Measurements from ENCODE around the gene ABCC2.

Gene ABCC2

DNA sequence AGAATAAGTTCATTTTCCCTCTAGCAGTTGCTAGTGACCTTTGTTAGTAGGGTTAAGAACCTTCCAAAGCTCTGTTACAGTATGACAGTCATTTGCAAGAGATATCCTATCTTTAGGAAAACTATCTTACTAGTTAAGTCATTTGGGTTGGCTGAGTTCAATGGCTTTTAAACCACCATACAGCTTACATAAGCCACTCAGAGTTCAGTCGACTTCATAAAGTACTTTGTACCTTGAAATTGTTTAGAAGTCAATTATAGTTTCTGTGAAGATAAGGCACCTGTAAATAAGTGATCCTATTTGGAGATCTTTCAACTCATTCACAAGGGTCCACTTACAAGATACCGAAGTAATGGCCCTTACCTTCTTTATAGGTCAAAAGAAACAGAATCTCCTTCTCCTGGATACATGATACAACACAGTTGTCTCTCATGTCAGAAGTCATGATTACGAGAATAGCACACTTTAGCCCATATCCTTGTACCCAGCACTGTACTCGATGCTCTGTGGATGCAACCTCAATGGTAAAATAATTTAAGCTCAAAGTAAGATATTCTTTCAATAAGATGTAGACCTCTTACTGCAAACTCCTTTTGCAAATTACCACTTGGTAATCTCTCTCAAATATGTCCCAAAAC, 11.9 kb upstream of the ABCC2 start:
- TF ChIP-seq, protein P1, sequence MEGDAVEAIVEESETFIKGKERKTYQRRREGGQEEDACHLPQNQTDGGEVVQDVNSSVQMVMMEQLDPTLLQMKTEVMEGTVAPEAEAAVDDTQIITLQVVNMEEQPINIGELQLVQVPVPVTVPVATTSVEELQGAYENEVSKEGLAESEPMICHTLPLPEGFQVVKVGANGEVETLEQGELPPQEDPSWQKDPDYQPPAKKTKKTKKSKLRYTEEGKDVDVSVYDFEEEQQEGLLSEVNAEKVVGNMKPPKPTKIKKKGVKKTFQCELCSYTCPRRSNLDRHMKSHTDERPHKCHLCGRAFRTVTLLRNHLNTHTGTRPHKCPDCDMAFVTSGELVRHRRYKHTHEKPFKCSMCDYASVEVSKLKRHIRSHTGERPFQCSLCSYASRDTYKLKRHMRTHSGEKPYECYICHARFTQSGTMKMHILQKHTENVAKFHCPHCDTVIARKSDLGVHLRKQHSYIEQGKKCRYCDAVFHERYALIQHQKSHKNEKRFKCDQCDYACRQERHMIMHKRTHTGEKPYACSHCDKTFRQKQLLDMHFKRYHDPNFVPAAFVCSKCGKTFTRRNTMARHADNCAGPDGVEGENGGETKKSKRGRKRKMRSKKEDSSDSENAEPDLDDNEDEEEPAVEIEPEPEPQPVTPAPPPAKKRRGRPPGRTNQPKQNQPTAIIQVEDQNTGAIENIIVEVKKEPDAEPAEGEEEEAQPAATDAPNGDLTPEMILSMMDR (IDR thresholded peaks at IDR 0.05), result no peak
- no peak for TF ChIP-seq ZFX (IDR thresholded peaks at IDR 0.05; ENCODE audit: borderline replicate concordance)
- no peak overlapping the region for H3K27ac ChIP-seq

DNA sequence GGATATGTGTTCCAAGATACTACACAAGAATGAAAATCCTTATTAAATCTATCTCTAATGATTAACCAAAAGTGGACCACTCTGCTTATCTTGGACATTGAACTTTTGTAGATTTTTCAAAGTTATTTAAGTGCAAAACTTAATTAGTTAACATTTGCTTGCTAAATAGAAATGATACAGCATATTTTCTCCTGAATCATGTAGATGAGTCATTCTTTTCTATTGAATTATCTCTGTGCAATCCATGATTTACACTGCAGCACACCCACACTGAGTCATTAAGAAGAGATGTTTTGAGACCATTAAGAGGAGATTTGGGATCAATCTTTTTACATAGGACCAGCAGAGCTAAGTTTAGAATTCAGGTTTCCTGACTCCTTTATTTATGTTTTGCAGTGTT, 6.6 kb upstream of the ABCC2 start:
- TF ChIP-seq ZFX (IDR thresholded peaks at IDR 0.05; ENCODE audit: borderline replicate concordance), result no peak
- TF ChIP-seq, protein P1 (IDR thresholded peaks at IDR 0.05), result no peak
- peak overlapping the region; percentile 93 for H3K27ac ChIP-seq

DNA sequence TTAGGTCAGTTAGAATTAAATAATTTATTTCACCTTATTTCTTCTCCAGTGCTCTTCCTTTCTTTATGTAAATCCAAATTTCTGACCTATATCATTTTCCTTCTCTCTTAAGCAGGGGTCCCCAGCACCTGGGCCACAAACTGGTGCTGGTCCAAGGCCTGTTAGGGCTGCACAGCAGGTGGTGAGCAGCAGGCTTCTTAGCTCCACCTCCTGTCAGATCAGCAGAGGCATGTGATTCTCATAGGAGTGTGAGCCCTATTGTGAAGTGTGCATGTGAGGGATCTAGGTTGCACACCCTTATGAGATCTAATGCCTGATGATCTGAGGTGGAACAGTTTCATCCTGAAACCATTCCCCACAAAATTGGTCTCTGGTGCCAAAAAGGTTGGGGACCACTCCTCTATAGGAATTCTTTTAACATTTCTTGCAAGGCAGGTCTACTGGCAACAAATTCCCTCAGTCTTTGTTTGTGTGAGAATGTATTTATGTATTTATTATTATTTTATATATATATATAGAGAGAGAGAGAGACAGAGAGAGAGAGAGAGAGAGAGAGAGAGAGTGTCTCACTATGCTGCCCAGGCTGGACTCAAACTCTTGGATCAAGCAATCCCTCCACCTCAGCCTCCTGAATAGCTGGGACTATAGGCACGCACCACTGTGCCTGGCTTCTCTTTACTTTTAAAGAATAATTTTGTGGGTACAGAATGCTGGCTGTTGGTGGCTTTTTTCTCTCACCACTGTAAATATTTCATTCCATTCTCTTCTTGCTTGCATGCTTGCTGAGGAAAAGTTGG, 4.3 kb upstream of the ABCC2 start:
- TF ChIP-seq ZFX (IDR thresholded peaks at IDR 0.05; ENCODE audit: borderline replicate concordance), result no peak
- TF ChIP-seq, protein P1 (IDR thresholded peaks at IDR 0.05), result no peak
- H3K27ac ChIP-seq, result peak overlapping the region; percentile 93

DNA sequence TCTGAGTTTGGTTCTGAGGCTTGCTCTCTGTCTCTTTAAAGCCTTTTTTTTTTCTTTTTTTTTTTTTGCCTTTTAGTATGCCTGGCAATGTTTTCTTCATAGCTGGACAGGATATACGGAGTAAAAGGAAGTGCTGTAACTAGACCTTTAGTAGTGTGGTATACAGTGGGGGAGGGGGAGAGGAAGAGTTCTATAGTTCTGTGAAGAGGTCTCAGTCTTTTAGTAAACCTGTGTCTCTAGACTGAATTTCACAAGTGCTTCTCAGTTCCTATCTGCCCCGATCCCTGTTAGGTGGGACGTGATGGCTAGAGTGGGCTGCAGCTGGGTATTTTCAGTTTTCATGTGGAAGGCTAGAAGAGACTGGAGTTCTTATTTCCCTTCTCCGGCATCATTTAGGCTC, 3.1 kb upstream of the ABCC2 start:
- no peak for TF ChIP-seq ZFX (IDR thresholded peaks at IDR 0.05; ENCODE audit: borderline replicate concordance)
- TF ChIP-seq, protein P1 (IDR thresholded peaks at IDR 0.05), result no peak
- peak overlapping the region; percentile 93 for H3K27ac ChIP-seq

DNA sequence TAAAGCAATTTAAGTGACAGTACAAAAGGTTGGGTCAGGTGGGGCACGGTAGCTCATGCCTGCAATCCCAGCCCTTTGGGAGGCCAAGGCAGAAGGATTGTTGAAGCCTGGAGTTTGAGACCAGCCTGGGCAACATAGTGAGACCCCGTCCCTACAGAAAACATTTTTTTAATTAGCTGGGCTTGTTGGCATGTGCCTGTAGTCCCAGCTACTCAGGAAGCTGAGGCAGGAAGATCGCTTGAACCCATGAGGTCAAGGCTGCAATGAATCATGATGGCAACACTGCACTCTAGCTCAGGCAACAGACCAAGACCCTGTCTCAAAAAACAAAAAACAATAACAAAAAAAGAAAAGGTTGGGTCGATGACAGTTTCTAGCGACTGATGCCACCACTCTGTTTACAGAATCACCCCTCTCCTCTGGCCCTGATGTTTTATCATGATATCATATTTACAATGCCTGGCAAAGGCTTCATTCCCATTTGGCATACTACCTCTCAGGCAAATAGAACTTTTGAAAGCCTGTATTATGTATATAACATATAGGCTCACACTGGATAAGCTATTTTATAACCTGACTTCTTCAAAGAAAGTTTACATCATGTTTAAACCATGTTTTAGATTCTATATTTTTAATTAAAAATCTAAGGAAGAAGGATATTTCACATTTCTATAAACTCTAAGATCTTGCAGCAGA, 558 bp upstream of the ABCC2 start:
- peak overlapping the region; percentile 93 for H3K27ac ChIP-seq
- TF ChIP-seq ZFX (IDR thresholded peaks at IDR 0.05; ENCODE audit: borderline replicate concordance), result no peak
- TF ChIP-seq, protein P1 (IDR thresholded peaks at IDR 0.05), result no peak

DNA sequence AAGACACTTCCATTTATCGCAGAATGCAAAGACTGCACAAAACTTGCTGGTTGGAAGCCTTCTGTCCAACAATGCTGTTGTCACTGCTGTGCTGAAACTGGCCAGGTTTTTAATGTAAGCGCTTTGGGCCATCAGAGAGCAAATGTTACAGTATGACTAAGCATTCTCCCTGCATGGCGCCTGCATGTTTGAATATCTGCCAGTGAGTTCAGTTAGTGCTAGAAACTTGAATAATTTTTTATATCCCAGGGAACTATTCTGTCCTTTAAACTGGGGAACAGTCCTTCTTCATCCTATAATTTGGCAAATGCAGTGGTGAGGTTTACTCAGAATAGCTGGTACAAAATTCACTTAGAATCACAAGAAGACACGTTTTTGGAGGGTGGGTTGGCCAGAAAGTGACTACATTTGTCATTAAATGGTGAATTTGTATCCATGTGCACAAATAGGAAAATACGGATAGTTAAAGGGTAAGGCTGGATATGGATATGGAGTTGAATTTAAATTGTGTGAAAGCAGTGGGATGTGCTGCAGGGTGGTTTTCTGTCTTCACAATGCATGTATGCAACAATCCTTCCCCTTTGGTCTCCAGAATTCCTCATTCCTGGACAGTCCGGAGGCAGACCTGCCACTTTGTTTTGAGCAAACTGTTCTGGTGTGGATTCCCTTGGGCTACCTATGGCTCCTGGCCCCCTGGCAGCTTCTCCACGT, 1.7 kb downstream of the ABCC2 start:
- no peak for TF ChIP-seq ZFX (IDR thresholded peaks at IDR 0.05; ENCODE audit: borderline replicate concordance)
- TF ChIP-seq, protein P1 (IDR thresholded peaks at IDR 0.05), result no peak
- H3K27ac ChIP-seq, result peak overlapping the region; percentile 93

All from 22Rv1 (cell line).